ENCODE measurements around the gene CARMIL1. TPM values are rescaled to one million over a fixed set of nuclear protein-coding genes. Genes with fewer than 3 reads are reported as not detected.

Gene CARMIL1
- total RNA-seq, 4 donors from 2014 or later: 13.6 to 33.2 (median 22.2) TPM

- Histone ChIP-seq H3K27me3 (no peaks in the 10 kb centered on the region), H3K4me1 (no peaks in the 10 kb centered on the region), H3K4me3 (no peak overlapping the region), H3K36me3 (no peaks in the 10 kb centered on the region), H3K9me3 (no peaks in the 10 kb centered on the region), H3K27ac (no peak overlapping the region)
- WGBS: 73% methylated on average over 3 of the region's 3 CpGs
- DNase-seq (ENCODE audit: low spot score in 2 of 2): no peak
- TF ChIP-seq EP300 (IDR thresholded peaks at IDR 0.05) (no peak), POLR2A (IDR thresholded peaks at IDR 0.05) (no peak), POLR2AphosphoS5 (IDR thresholded peaks at IDR 0.05) (no peak)
- TF ChIP-seq, protein P1, sequence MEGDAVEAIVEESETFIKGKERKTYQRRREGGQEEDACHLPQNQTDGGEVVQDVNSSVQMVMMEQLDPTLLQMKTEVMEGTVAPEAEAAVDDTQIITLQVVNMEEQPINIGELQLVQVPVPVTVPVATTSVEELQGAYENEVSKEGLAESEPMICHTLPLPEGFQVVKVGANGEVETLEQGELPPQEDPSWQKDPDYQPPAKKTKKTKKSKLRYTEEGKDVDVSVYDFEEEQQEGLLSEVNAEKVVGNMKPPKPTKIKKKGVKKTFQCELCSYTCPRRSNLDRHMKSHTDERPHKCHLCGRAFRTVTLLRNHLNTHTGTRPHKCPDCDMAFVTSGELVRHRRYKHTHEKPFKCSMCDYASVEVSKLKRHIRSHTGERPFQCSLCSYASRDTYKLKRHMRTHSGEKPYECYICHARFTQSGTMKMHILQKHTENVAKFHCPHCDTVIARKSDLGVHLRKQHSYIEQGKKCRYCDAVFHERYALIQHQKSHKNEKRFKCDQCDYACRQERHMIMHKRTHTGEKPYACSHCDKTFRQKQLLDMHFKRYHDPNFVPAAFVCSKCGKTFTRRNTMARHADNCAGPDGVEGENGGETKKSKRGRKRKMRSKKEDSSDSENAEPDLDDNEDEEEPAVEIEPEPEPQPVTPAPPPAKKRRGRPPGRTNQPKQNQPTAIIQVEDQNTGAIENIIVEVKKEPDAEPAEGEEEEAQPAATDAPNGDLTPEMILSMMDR (IDR thresholded peaks at IDR 0.05): no peak
Measured at GRCh38 chr6:25341203-25341552, 62.0 kb downstream of the CARMIL1 start.

GRCh38 chr6:25341923-25342619 lies 62.9 kb downstream of the CARMIL1 start:
- Histone ChIP-seq H3K27me3 (no peaks in the 10 kb centered on the region), H3K36me3 (no peaks in the 10 kb centered on the region), H3K4me1 (no peaks in the 10 kb centered on the region), H3K9me3 (no peaks in the 10 kb centered on the region), H3K4me3 (no peak overlapping the region), H3K27ac (no peak overlapping the region)
- 89% methylated on average over 4 of the region's 4 CpGs for WGBS
- no peak for TF ChIP-seq EP300 (IDR thresholded peaks at IDR 0.05)
- TF ChIP-seq, protein P1 (IDR thresholded peaks at IDR 0.05): no peak
- TF ChIP-seq POLR2A (IDR thresholded peaks at IDR 0.05): no peak
- TF ChIP-seq POLR2AphosphoS5 (IDR thresholded peaks at IDR 0.05): no peak
- no peak for DNase-seq (ENCODE audit: low spot score in 2 of 2)

DNA sequence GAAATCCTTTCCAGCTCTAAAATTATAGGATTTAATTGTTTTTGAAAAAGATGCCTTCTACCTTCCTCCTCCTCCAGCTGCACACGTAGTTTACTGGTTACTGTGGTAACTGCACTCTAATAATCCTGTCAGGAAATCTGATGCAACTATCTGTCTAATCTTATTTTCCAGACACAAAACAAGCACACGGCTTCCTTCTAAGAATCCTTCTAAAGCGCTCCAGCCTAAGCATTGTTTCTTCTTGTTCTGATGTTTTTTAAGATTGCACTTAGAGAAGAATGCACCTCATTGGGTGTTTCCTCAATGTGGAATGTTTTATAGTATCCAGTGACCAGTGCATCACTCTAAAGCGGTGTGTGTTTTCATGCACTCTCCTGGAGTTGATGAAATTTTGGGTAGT lies 63.6 kb downstream of the CARMIL1 start:
- H3K27me3 ChIP-seq: no peaks in the 10 kb centered on the region
- no peak overlapping the region for H3K27ac ChIP-seq
- TF ChIP-seq POLR2AphosphoS5 (IDR thresholded peaks at IDR 0.05): no peak
- no peak for TF ChIP-seq POLR2A (IDR thresholded peaks at IDR 0.05)
- TF ChIP-seq, protein P1 (IDR thresholded peaks at IDR 0.05): no peak
- 37% methylated on average over 4 of the region's 4 CpGs for WGBS
- H3K4me1 ChIP-seq: no peaks in the 10 kb centered on the region
- H3K4me3 ChIP-seq: no peak overlapping the region
- DNase-seq (ENCODE audit: low spot score in 2 of 2): no peak
- H3K9me3 ChIP-seq: no peaks in the 10 kb centered on the region
- H3K36me3 ChIP-seq: no peaks in the 10 kb centered on the region

DNA sequence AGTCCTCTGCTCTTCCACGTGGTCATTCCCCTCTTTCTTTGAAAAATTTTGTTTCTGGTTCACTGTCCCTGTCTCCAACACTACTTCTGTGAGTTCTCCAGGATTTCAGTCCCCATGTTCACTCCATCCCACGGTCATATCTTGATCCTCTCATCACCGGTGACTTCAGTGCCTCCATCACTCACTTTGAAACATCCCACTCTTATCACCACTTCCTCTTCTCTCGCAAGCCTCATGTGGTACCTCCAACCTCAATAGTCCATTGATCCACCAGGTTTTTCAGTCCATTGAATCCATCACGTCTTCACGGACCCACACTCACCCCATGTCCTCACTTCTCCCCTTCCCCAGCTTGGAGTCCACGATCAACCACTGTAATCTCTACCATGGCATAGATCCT lies 64.8 kb downstream of the CARMIL1 start:
- H3K4me1 ChIP-seq: no peaks in the 10 kb centered on the region
- H3K4me3 ChIP-seq: no peak overlapping the region
- no peaks in the 10 kb centered on the region for H3K9me3 ChIP-seq
- no peak for DNase-seq (ENCODE audit: low spot score in 2 of 2)
- no peak for TF ChIP-seq POLR2AphosphoS5 (IDR thresholded peaks at IDR 0.05)
- TF ChIP-seq POLR2A (IDR thresholded peaks at IDR 0.05): no peak
- TF ChIP-seq EP300 (IDR thresholded peaks at IDR 0.05): no peak
- TF ChIP-seq, protein P1 (IDR thresholded peaks at IDR 0.05): no peak
- 94% methylated on average over 7 of the region's 7 CpGs for whole genome bisulfite sequencing
- H3K27me3 ChIP-seq: no peaks in the 10 kb centered on the region
- H3K36me3 ChIP-seq: no peaks in the 10 kb centered on the region
- H3K27ac ChIP-seq: no peak overlapping the region

GRCh38 chr6:25344827-25345226 lies 65.7 kb downstream of the CARMIL1 start:
- Histone ChIP-seq H3K36me3 (no peaks in the 10 kb centered on the region), H3K4me3 (no peak overlapping the region), H3K27ac (no peak overlapping the region), H3K27me3 (no peaks in the 10 kb centered on the region), H3K9me3 (no peaks in the 10 kb centered on the region), H3K4me1 (no peaks in the 10 kb centered on the region)
- no peak for DNase-seq (ENCODE audit: low spot score in 2 of 2)
- TF ChIP-seq POLR2A (IDR thresholded peaks at IDR 0.05) (no peak), EP300 (IDR thresholded peaks at IDR 0.05) (no peak), POLR2AphosphoS5 (IDR thresholded peaks at IDR 0.05) (no peak)
- TF ChIP-seq, protein P1 (IDR thresholded peaks at IDR 0.05): no peak
- 85% methylated on average over 5 of the region's 5 CpGs for WGBS

Measured in suprapubic skin (tissue), 4 donors.